Cardiac fibroblast (primary cell): ENCODE data around the gene AP4M1.
A peak's percentile ranks its signal among the peaks of the same experiment; 100 is the strongest.

Experiments used
- DNase-seq, 2 donors: peaks; one replicate each; pipeline versions ENCODE4 v3.0.0 to v3.0.0-alpha.2; 2010; ENCODE audit warnings: low read depth in 2 of 2
- H3K4me3 ChIP-seq, 2 donors: replicated peaks in 1 of 2; 1 replicate in 1 of 2; 2 replicates in 1 of 2; pipeline ENCODE4 v1.5.1; 2011; ENCODE audit warnings: low read depth in 2 of 2, low read length in 2 of 2, mild to moderate bottlenecking in 2 of 2, moderate library complexity in 1 of 2
- CTCF ChIP-seq: IDR thresholded peaks from one replicate; pipeline ENCODE4 v1.5.1; 2011; ENCODE audit warnings: low read depth, mild to moderate bottlenecking, low read length, inconsistent platforms

AP4M1 gene

GRCh38 chr7:100095704-100096103 is 5.7 kb upstream of the AP4M1 start:
- DNase-seq: no peak
- H3K4me3 ChIP-seq: no peak overlapping the region
- no peak for TF ChIP-seq CTCF

GRCh38 chr7:100098913-100099312 is 2.5 kb upstream of the AP4M1 start:
- no peak for TF ChIP-seq CTCF
- no peak overlapping the region for H3K4me3 ChIP-seq
- DNase-seq: no peak

GRCh38 chr7:100099452-100099851 is 2.0 kb upstream of the AP4M1 start:
- TF ChIP-seq CTCF: no peak
- peak overlapping the region; percentile 71 to 90 for H3K4me3 ChIP-seq
- DNase-seq: no peak

- peak overlapping the region; percentile 71 to 90 for H3K4me3 ChIP-seq
- no peak for TF ChIP-seq CTCF
- peak; percentile 97 to 100 for DNase-seq
These were observed 925 bp upstream of the AP4M1 start for GRCh38 chr7:100100420-100101015.

GRCh38 chr7:100102950-100103840 is 1.8 kb downstream of the AP4M1 start:
- no peak overlapping the region for H3K4me3 ChIP-seq
- TF ChIP-seq CTCF: no peak
- DNase-seq: peak; percentile 77 to 85

GRCh38 chr7:100105534-100105933 is 4.1 kb downstream of the AP4M1 start:
- no peak overlapping the region for H3K4me3 ChIP-seq
- no peak for DNase-seq
- no peak for TF ChIP-seq CTCF
